HG03025 (cell line): ENCODE measurements around the gene MYH10.

Experiments
- ATAC-seq: cut with Tn5 transposase; IDR thresholded peaks from one replicate; pipeline ENCODE4 v1.9.1; 2021; ENCODE audit warnings: mild to moderate bottlenecking, moderate library complexity; ENCODE audit not compliant: unreplicated experiment, low FRiP score

MYH10 gene

GRCh38 chr17:8477715-8478441, 152.6 kb downstream of the MYH10 start:
- ATAC-seq: no peak

- ATAC-seq: no peak
Measured at GRCh38 chr17:8477171-8477570, 153.4 kb downstream of the MYH10 start.

- ATAC-seq: no peak
Measured at GRCh38 chr17:8476741-8477140, 153.8 kb downstream of the MYH10 start.

GRCh38 chr17:8475781-8476180, 154.7 kb downstream of the MYH10 start:
- no peak for ATAC-seq

- no peak for ATAC-seq
Measured at GRCh38 chr17:8475227-8475626, 155.3 kb downstream of the MYH10 start.

- ATAC-seq: no peak
Measured at GRCh38 chr17:8474826-8475225, 155.7 kb downstream of the MYH10 start.

- ATAC-seq: no peak
Measured at GRCh38 chr17:8473451-8474192, 156.9 kb downstream of the MYH10 start.

- no peak for ATAC-seq
Measured at GRCh38 chr17:8472663-8473062, 157.9 kb downstream of the MYH10 start.

GRCh38 chr17:8470447-8471047, 160.0 kb downstream of the MYH10 start:
- ATAC-seq: no peak

- no peak for ATAC-seq
Measured at GRCh38 chr17:8469964-8470363, 160.6 kb downstream of the MYH10 start.

- no peak for ATAC-seq
Measured at GRCh38 chr17:8468980-8469379, 161.5 kb downstream of the MYH10 start.

- ATAC-seq: no peak
Measured at GRCh38 chr17:8468127-8468526, 162.4 kb downstream of the MYH10 start.

- ATAC-seq: no peak
Measured at GRCh38 chr17:8467527-8467926, 163.0 kb downstream of the MYH10 start.

GRCh38 chr17:8466873-8467272, 163.7 kb downstream of the MYH10 start:
- no peak for ATAC-seq

- ATAC-seq: no peak
Measured at GRCh38 chr17:8466456-8466855, 164.1 kb downstream of the MYH10 start.

GRCh38 chr17:8465759-8466158, 164.8 kb downstream of the MYH10 start:
- no peak for ATAC-seq

GRCh38 chr17:8465356-8465755, 165.2 kb downstream of the MYH10 start:
- no peak for ATAC-seq

GRCh38 chr17:8464941-8465340, 165.6 kb downstream of the MYH10 start:
- ATAC-seq: no peak

GRCh38 chr17:8463099-8463498, 167.4 kb downstream of the MYH10 start:
- no peak for ATAC-seq

- no peak for ATAC-seq
Measured at GRCh38 chr17:8462564-8462963, 168.0 kb downstream of the MYH10 start.

- ATAC-seq: no peak
Measured at GRCh38 chr17:8459831-8460230, 170.7 kb downstream of the MYH10 start.

- ATAC-seq: no peak
Measured at GRCh38 chr17:8459107-8459506, 171.4 kb downstream of the MYH10 start.
